Esophagus muscularis mucosa (tissue), 4 donors: ENCODE measurements around the gene SLC25A31. TPM values are rescaled to one million over a fixed set of nuclear protein-coding genes. Genes with fewer than 3 reads are reported as not detected.

Experiments used
- DNase-seq: peaks from one replicate; pipeline ENCODE4 v3.0.0-alpha.2; 2017; ENCODE audit errors: extremely low spot score
- H3K27ac ChIP-seq, 4 donors: fragments of 200-600 bp; sonication (generic); replicated peaks in 1 of 4; 1 replicate in 3 of 4; 2 replicates in 1 of 4; pipeline ENCODE4 v1.5.1; 2016 to 2019; ENCODE audit warnings: mild to moderate bottlenecking in 1 of 4
- H3K27me3 ChIP-seq, 4 donors: fragments of 200-600 bp; sonication (generic); one replicate each; pipeline versions ENCODE4 v1.5.1 to v1.6.0; 2016 to 2019
- H3K36me3 ChIP-seq, 4 donors: fragments of 200-600 bp; sonication (generic); one replicate each; pipeline ENCODE4 v1.5.1; 2016 to 2019
- H3K4me1 ChIP-seq, 4 donors: fragments of 200-600 bp; sonication (generic); one replicate each; pipeline ENCODE4 v1.5.1; 2016 to 2019
- H3K4me3 ChIP-seq, 4 donors: fragments of 200-600 bp; sonication (generic); 1 replicate in 2 of 4; 2 replicates in 2 of 4; pipeline ENCODE4 v1.5.1; 2016 to 2019; ENCODE audit warnings: mild to moderate bottlenecking in 4 of 4, moderate library complexity in 1 of 4
- H3K9me3 ChIP-seq, 4 donors: fragments of 200-600 bp; sonication (generic); 1 replicate in 3 of 4; 2 replicates in 1 of 4; pipeline ENCODE4 v1.5.1; 2016 to 2019
- EP300 ChIP-seq: sonication (generic); formaldehyde crosslinking; IDR thresholded peaks from one replicate; pipeline ENCODE4 v1.6.1; 2017; ENCODE audit warnings: antibody characterized with exemption
- POLR2A ChIP-seq: fragments of 450-650 bp; IDR thresholded peaks from one replicate; pipeline ENCODE4 v1.6.1; 2017; ENCODE audit warnings: antibody characterized with exemption, moderate library complexity, mild to moderate bottlenecking, low read depth
- POLR2AphosphoS5 ChIP-seq, 2 donors: sonication (generic); formaldehyde crosslinking; IDR thresholded peaks; one replicate each; pipeline ENCODE4 v1.6.1; 2017; ENCODE audit warnings: antibody characterized with exemption in 2 of 2
- WGBS: methylation state at CpG from one replicate; pipeline ENCODE4 v1.1.5; 2018; 5-methylcytosine and 5-hydroxymethylcytosine counted together
- intact Hi-C: fragments of 100-400 bp; cut with DNase I; formaldehyde crosslinking; loops from one replicate; pipeline ENCODE4 v1.15.1; 2023
- total RNA-seq, 4 donors: library from RNA; depleted of rRNA; stranded (reverse); fragments of >200 nt; gene quantifications; one replicate each; pipeline versions ENCODE4 v1.1.0 to v1.2.1, GENCODE V29; 2016
- TF ChIP-seq, protein P1 (sequence below), 3 experiments: fragments of 200-600 bp in 2 of 3; fragments of 450-650 bp in 1 of 3; sonication (generic) in 2 of 3; IDR thresholded peaks; one replicate each; pipeline ENCODE4 v1.5.1; 2017 to 2019; ENCODE audit warnings: antibody characterized with exemption in 3 of 3, mild to moderate bottlenecking in 2 of 3, moderate library complexity in 1 of 3

SLC25A31 gene
- total RNA-seq, 4 donors from 2014 or later: not detected

GRCh38 chr4:127822430-127822829 lies 92.2 kb downstream of the SLC25A31 start:
- peaks cover 0 to 28% (median 16%) of the 10 kb centered on the region in 4 donors for H3K36me3 ChIP-seq

More at GRCh38 chr4:127822430-127822829, 92.2 kb downstream of the SLC25A31 start:
- H3K27ac ChIP-seq: no peak overlapping the region
- DNase-seq: no peak
- no peak overlapping the region for H3K4me3 ChIP-seq
- intact Hi-C loops: no loop called here
- 64% methylated on average over 2 of the region's 2 CpGs for WGBS
- no peaks in the 10 kb centered on the region for H3K4me1 ChIP-seq
- no peaks in the 10 kb centered on the region for H3K27me3 ChIP-seq
- H3K9me3 ChIP-seq: no peaks in the 10 kb centered on the region
- TF ChIP-seq EP300 (no peak), POLR2AphosphoS5 (IDR thresholded peaks at IDR 0.05) (no peak), POLR2A (no peak)
- TF ChIP-seq, protein P1, sequence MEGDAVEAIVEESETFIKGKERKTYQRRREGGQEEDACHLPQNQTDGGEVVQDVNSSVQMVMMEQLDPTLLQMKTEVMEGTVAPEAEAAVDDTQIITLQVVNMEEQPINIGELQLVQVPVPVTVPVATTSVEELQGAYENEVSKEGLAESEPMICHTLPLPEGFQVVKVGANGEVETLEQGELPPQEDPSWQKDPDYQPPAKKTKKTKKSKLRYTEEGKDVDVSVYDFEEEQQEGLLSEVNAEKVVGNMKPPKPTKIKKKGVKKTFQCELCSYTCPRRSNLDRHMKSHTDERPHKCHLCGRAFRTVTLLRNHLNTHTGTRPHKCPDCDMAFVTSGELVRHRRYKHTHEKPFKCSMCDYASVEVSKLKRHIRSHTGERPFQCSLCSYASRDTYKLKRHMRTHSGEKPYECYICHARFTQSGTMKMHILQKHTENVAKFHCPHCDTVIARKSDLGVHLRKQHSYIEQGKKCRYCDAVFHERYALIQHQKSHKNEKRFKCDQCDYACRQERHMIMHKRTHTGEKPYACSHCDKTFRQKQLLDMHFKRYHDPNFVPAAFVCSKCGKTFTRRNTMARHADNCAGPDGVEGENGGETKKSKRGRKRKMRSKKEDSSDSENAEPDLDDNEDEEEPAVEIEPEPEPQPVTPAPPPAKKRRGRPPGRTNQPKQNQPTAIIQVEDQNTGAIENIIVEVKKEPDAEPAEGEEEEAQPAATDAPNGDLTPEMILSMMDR (IDR thresholded peaks at IDR 0.05): no peak

Other genes starting within 250 kb of the SLC25A31 start
- 1 to 10 TPM; 5.9 to 8.7 (median 7.1) TPM for gene INTU, start 97.4 kb upstream of the SLC25A31 start, total RNA-seq
- gene HSPA4L, start 51.9 kb downstream of the SLC25A31 start, total RNA-seq: 1 to 10 TPM; 5.0 to 8.7 (median 6.8) TPM
- gene PLK4, start 150.5 kb downstream of the SLC25A31 start, total RNA-seq: 1 to 10 TPM in 2 of 4 donors, under 1 TPM in 2; 0.78 to 1.7 (median 1.2) TPM
- 10 to 100 TPM; 13.6 to 36.1 (median 16.3) TPM for gene MFSD8, start 234.8 kb downstream of the SLC25A31 start, total RNA-seq
- 1 to 10 TPM; 4.7 to 10.0 (median 7.1) TPM for gene ABHD18, start 235.0 kb downstream of the SLC25A31 start, total RNA-seq